Measurements from ENCODE around the gene VPS72. TPM values are rescaled to one million over a fixed set of nuclear protein-coding genes. Genes with fewer than 3 reads are reported as not detected.

Gene VPS72
- total RNA-seq, 1 experiment from 2014 or later, result 80.1 TPM

DNA sequence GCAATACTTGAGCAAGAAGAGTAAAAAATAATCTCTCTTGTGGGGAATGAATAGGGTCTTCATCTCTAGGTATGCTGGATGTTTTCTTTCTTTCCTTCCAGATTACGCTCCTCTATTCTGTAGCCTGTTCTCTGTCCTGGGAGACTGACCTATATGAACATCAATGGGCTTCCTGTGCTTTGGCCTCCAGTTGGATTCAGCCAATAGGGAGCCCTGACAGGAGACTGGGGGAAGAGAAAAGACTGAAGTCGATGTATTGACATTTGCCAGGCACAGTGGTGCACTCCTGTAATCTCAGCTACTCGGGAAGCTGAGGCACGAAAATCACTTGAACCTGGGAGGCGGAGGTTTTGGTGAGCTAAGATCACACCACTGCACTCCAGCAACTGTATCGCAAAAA lies 61.2 kb downstream of the VPS72 start:
- TF ChIP-seq, protein P1, sequence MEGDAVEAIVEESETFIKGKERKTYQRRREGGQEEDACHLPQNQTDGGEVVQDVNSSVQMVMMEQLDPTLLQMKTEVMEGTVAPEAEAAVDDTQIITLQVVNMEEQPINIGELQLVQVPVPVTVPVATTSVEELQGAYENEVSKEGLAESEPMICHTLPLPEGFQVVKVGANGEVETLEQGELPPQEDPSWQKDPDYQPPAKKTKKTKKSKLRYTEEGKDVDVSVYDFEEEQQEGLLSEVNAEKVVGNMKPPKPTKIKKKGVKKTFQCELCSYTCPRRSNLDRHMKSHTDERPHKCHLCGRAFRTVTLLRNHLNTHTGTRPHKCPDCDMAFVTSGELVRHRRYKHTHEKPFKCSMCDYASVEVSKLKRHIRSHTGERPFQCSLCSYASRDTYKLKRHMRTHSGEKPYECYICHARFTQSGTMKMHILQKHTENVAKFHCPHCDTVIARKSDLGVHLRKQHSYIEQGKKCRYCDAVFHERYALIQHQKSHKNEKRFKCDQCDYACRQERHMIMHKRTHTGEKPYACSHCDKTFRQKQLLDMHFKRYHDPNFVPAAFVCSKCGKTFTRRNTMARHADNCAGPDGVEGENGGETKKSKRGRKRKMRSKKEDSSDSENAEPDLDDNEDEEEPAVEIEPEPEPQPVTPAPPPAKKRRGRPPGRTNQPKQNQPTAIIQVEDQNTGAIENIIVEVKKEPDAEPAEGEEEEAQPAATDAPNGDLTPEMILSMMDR (IDR thresholded peaks at IDR 0.05; ENCODE audit: insufficient read depth in 1 of 2, low read depth in 1 of 2, low read length in 1 of 2, severe bottlenecking in 1 of 2, unreplicated experiment in 1 of 2), result no peak
- no peak for DNase-seq
- H3K27me3 Mint-ChIP-seq (ENCODE audit: insufficient read depth, unreplicated experiment), result no peaks in the 10 kb centered on the region
- Histone ChIP-seq H3K4me1 (peaks cover 5% of the 10 kb centered on the region; the same call in 1 of the 2 replicates), H3K4me3 (ENCODE audit: low read depth, low read length) (no peak overlapping the region), H3K27me3 (replicated peaks; ENCODE audit: control insufficient read depth, insufficient read depth, low read length) (no peaks in the 10 kb centered on the region), H3K9me3 (no peaks in the 10 kb centered on the region), H3K36me3 (ENCODE audit: control insufficient read depth, insufficient read depth, low read length) (no peaks in the 10 kb centered on the region)
- no TSS peak for BruUV-seq (replicated peaks)
- intact Hi-C loops (cut with micrococcal nuclease; ENCODE audit: unreplicated experiment), result no loop called here
- no peaks in the 10 kb centered on the region for H3K4me1 Mint-ChIP-seq (ENCODE audit: low read depth, unreplicated experiment)
- ChIA-PET POLR2A (interaction anchor here (0.7 kb wide), 1 partner anchor 36 kb away, joined by 8 read pairs; no protein-coding TSS in a partner anchor), CTCF (interaction anchor here (0.6 kb wide), 1 partner anchor 28 kb away, joined by 3 read pairs; the partner anchor contains the start of gene TNFAIP8L2)
- H3K9me3 Mint-ChIP-seq (ENCODE audit: unreplicated experiment), result no peaks in the 10 kb centered on the region
- H3K36me3 Mint-ChIP-seq (ENCODE audit: insufficient read depth, unreplicated experiment), result peaks cover 7% of the 10 kb centered on the region
- H3K4me3 Mint-ChIP-seq (ENCODE audit: unreplicated experiment), result no peak overlapping the region
- H3K27ac Mint-ChIP-seq (ENCODE audit: unreplicated experiment), result no peak overlapping the region

Other genes starting within 250 kb of the VPS72 start
- 360 and 379 TPM in 2 replicates for gene CERS2, start 215.4 kb downstream of the VPS72 start, total RNA-seq (2022)
- 30.0 and 42.5 TPM in 2 replicates for gene ANXA9, start 207.9 kb downstream of the VPS72 start, total RNA-seq (2022)
- 15.6 and 16.9 TPM in 2 replicates for gene MINDY1, start 183.3 kb downstream of the VPS72 start, total RNA-seq (2022)
- gene PRUNE1, start 181.7 kb downstream of the VPS72 start, total RNA-seq (2022), result 24.2 and 24.3 TPM in 2 replicates
- gene BNIPL, start 153.6 kb downstream of the VPS72 start, total RNA-seq (2022), result 1.9 and 2.3 TPM in 2 replicates
- gene C1orf56, start 142.4 kb downstream of the VPS72 start, total RNA-seq (2022), result 4.8 and 6.7 TPM in 2 replicates
- 58.7 and 59.4 TPM in 2 replicates for gene CDC42SE1, start 130.6 kb downstream of the VPS72 start, total RNA-seq (2022)
- gene MLLT11, start 129.8 kb downstream of the VPS72 start, total RNA-seq (2022), result 0.95 and 1.2 TPM in 2 replicates
- 2.0 and 2.6 TPM in 2 replicates for gene GABPB2, start 119.4 kb downstream of the VPS72 start, total RNA-seq (2022)
- 2.8 and 3.7 TPM in 2 replicates for gene SEMA6C, start 43.6 kb downstream of the VPS72 start, total RNA-seq (2022)
- gene TNFAIP8L2, start 33.5 kb downstream of the VPS72 start, total RNA-seq (2022), result not detected in 2 replicates
- gene LYSMD1, start 24.3 kb downstream of the VPS72 start, total RNA-seq (2022), result 4.0 and 5.0 TPM in 2 replicates
- 52.1 and 53.6 TPM in 2 replicates for gene SCNM1, start 24.1 kb downstream of the VPS72 start, total RNA-seq (2022)
- gene TMOD4, start 14.2 kb downstream of the VPS72 start, total RNA-seq (2022), result 0.84 and 1.3 TPM in 2 replicates
- gene PIP5K1A, start 8.4 kb upstream of the VPS72 start, total RNA-seq (2022), result 88.6 and 95.1 TPM in 2 replicates
- 250 and 253 TPM in 2 replicates for gene PSMD4, start 64.5 kb upstream of the VPS72 start, total RNA-seq (2022)
- 23.9 and 30.2 TPM in 2 replicates for gene ZNF687, start 92.1 kb upstream of the VPS72 start, total RNA-seq (2022)
- 49.7 and 52.7 TPM in 2 replicates for gene PI4KB, start 137.2 kb upstream of the VPS72 start, total RNA-seq (2022)
- gene RFX5, start 157.1 kb upstream of the VPS72 start, total RNA-seq (2022), result 23.3 and 25.0 TPM in 2 replicates
- 18.5 and 18.7 TPM in 2 replicates for gene SELENBP1, start 182.5 kb upstream of the VPS72 start, total RNA-seq (2022)
- gene PSMB4, start 209.4 kb upstream of the VPS72 start, total RNA-seq (2022), result 330 and 362 TPM in 2 replicates